Adipocyte (in vitro differentiated cells): ENCODE data around the gene BCL11A.

Source experiments
- DNase-seq: peaks from one replicate; pipeline ENCODE4 v3.0.0-alpha.2; 2015; ENCODE audit warnings: low read depth
- H3K27me3 ChIP-seq: replicated peaks from 2 replicates; pipeline ENCODE4 v1.7.0; 2013; ENCODE audit warnings: mild to moderate bottlenecking, low read length, moderate library complexity; ENCODE audit not compliant: control insufficient read depth, insufficient read depth
- H3K36me3 ChIP-seq: 2 replicates; pipeline ENCODE4 v1.7.0; 2013; ENCODE audit warnings: low read length, mild to moderate bottlenecking, moderate library complexity; ENCODE audit not compliant: control insufficient read depth, insufficient read depth, severe bottlenecking
- H3K4me1 ChIP-seq: 2 replicates; pipeline ENCODE4 v1.7.0; 2013; ENCODE audit warnings: mild to moderate bottlenecking, low read length, moderate library complexity; ENCODE audit not compliant: control insufficient read depth, insufficient read depth
- H3K4me3 ChIP-seq: 2 replicates; pipeline ENCODE4 v1.7.0; 2013; ENCODE audit warnings: mild to moderate bottlenecking, low read length, moderate library complexity
- H3K9ac ChIP-seq: 2 replicates; pipeline ENCODE4 v1.7.0; 2013; ENCODE audit warnings: mild to moderate bottlenecking, low read length, moderate library complexity
- H3K9me3 ChIP-seq: 2 replicates; pipeline ENCODE4 v1.7.0; 2013; ENCODE audit warnings: mild to moderate bottlenecking, low read length, moderate library complexity; ENCODE audit not compliant: control insufficient read depth

Gene BCL11A

GRCh38 chr2:60581433-60582282 lies 28.2 kb upstream of the BCL11A start:
- Histone ChIP-seq H3K4me3 (peak overlapping the region; percentile 49), H3K27me3 (peaks cover 50% of the 10 kb centered on the region), H3K4me1 (no peaks in the 10 kb centered on the region), H3K9me3 (no peaks in the 10 kb centered on the region), H3K9ac (no peak overlapping the region), H3K36me3 (no peaks in the 10 kb centered on the region)
- peak; percentile 86 for DNase-seq

- peaks cover 41% of the 10 kb centered on the region for H3K27me3 ChIP-seq
Observed at GRCh38 chr2:60577682-60578283, 24.3 kb upstream of the BCL11A start.

GRCh38 chr2:60573251-60573650 lies 19.8 kb upstream of the BCL11A start:
- Histone ChIP-seq H3K27me3 (peaks cover 51% of the 10 kb centered on the region), H3K36me3 (no peaks in the 10 kb centered on the region), H3K4me3 (no peak overlapping the region), H3K4me1 (peaks cover 4% of the 10 kb centered on the region), H3K9me3 (no peaks in the 10 kb centered on the region), H3K9ac (no peak overlapping the region)
- DNase-seq = no peak

More at GRCh38 chr2:60577682-60578283, 24.3 kb upstream of the BCL11A start:
- H3K36me3 ChIP-seq = no peaks in the 10 kb centered on the region
- no peaks in the 10 kb centered on the region for H3K4me1 ChIP-seq
- H3K4me3 ChIP-seq = no peak overlapping the region
- H3K9me3 ChIP-seq = no peaks in the 10 kb centered on the region
- no peak overlapping the region for H3K9ac ChIP-seq
- no peak for DNase-seq

GRCh38 chr2:60570251-60570650 lies 16.8 kb upstream of the BCL11A start:
- Histone ChIP-seq H3K9me3 (no peaks in the 10 kb centered on the region), H3K36me3 (no peaks in the 10 kb centered on the region), H3K4me3 (no peak overlapping the region), H3K27me3 (peaks cover 80% of the 10 kb centered on the region), H3K9ac (no peak overlapping the region), H3K4me1 (peaks cover 4% of the 10 kb centered on the region)
- no peak for DNase-seq

- Histone ChIP-seq H3K36me3 (no peaks in the 10 kb centered on the region), H3K4me1 (peaks cover 4% of the 10 kb centered on the region), H3K27me3 (peaks cover 85% of the 10 kb centered on the region), H3K4me3 (peak overlapping the region; percentile 43), H3K9me3 (no peaks in the 10 kb centered on the region), H3K9ac (no peak overlapping the region)
- peak; percentile 17 for DNase-seq
Observed at GRCh38 chr2:60569680-60570111, 16.2 kb upstream of the BCL11A start.

- Histone ChIP-seq H3K4me1 (peaks cover 4% of the 10 kb centered on the region), H3K9me3 (no peaks in the 10 kb centered on the region), H3K36me3 (no peaks in the 10 kb centered on the region), H3K27me3 (peaks cover 87% of the 10 kb centered on the region), H3K4me3 (no peak overlapping the region), H3K9ac (no peak overlapping the region)
- no peak for DNase-seq
Observed at GRCh38 chr2:60567919-60568768, 14.7 kb upstream of the BCL11A start.

GRCh38 chr2:60567096-60567495 lies 13.6 kb upstream of the BCL11A start:
- H3K4me1 ChIP-seq = peaks cover 4% of the 10 kb centered on the region
- peaks cover 82% of the 10 kb centered on the region for H3K27me3 ChIP-seq
- no peak overlapping the region for H3K4me3 ChIP-seq
- DNase-seq = no peak
- H3K9ac ChIP-seq = no peak overlapping the region
- H3K9me3 ChIP-seq = no peaks in the 10 kb centered on the region
- H3K36me3 ChIP-seq = no peaks in the 10 kb centered on the region

- Histone ChIP-seq H3K4me1 (peaks cover 4% of the 10 kb centered on the region), H3K9me3 (no peaks in the 10 kb centered on the region), H3K4me3 (no peak overlapping the region), H3K27me3 (peaks cover 75% of the 10 kb centered on the region), H3K9ac (no peak overlapping the region), H3K36me3 (no peaks in the 10 kb centered on the region)
- DNase-seq = peak; percentile 58
Observed at GRCh38 chr2:60565472-60565871, 12.0 kb upstream of the BCL11A start.

- Histone ChIP-seq H3K27me3 (peaks cover 69% of the 10 kb centered on the region), H3K9me3 (no peaks in the 10 kb centered on the region), H3K4me1 (no peaks in the 10 kb centered on the region), H3K4me3 (no peak overlapping the region), H3K36me3 (no peaks in the 10 kb centered on the region), H3K9ac (no peak overlapping the region)
- DNase-seq = peak; percentile 65
Observed at GRCh38 chr2:60560734-60561644, 7.5 kb upstream of the BCL11A start.

GRCh38 chr2:60559880-60560279 lies 6.4 kb upstream of the BCL11A start:
- Histone ChIP-seq H3K4me3 (no peak overlapping the region), H3K4me1 (peaks cover 4% of the 10 kb centered on the region), H3K9ac (no peak overlapping the region), H3K36me3 (no peaks in the 10 kb centered on the region), H3K9me3 (no peaks in the 10 kb centered on the region), H3K27me3 (peaks cover 66% of the 10 kb centered on the region)
- DNase-seq = no peak
